Measurements from ENCODE around the gene SCN2B.

DNA sequence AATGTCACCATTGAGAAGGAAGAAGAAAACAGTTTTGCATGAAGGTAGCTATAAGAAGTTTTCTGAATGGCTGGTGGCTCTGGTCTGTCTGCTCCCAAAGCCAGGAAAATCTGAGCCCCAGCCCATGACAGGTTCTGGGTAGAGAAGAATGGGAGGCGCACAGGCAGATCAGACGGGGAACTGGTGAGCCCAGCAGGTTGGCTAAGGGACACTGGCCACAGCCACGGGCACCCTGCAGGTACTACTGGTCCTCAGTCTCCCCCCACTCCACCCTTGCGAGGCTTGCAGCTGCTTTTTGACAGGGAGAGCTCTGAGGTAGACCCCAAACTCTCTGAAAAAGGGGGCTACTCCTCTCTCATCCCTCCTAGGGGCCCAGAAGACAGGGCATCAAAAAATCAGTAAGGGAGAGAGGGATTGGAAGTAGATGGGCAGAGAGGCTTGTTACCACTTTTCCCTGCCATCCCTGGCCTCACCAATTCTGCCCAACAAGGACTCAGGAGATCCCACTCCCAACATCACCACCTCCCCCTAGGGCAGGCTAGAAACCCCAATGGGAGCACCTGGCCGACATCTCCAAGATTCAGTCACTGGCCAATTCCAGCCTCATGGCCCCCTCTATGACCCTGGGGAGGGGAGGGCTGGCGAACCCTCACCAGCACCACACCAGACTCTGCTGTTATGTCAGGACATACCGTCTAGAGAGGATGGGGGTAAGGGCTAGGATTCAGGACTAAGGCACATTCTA, 41.2 kb downstream of the SCN2B start:
- no peak for TF ChIP-seq CTCF (IDR thresholded peaks at IDR 0.05; ENCODE audit: poor library complexity, severe bottlenecking)
- TF ChIP-seq SMC3 (conservative IDR thresholded peaks at IDR 0.05; ENCODE audit: poor library complexity) = no peak
- TF ChIP-seq EZH2 (IDR thresholded peaks at IDR 0.05; ENCODE audit: borderline replicate concordance, insufficient read depth, low read length, poor library complexity, severe bottlenecking) = no peak
- TF ChIP-seq TAF1 (IDR thresholded peaks at IDR 0.05; ENCODE audit: low read depth) = no peak
- no peak for TF ChIP-seq POLR2AphosphoS5 (IDR thresholded peaks at IDR 0.05)
- no peak for TF ChIP-seq RAD21 (conservative IDR thresholded peaks at IDR 0.05)
- no peak for TF ChIP-seq EP300 (conservative IDR thresholded peaks at IDR 0.05; ENCODE audit: poor library complexity, severe bottlenecking)
- TF ChIP-seq, protein P1, sequence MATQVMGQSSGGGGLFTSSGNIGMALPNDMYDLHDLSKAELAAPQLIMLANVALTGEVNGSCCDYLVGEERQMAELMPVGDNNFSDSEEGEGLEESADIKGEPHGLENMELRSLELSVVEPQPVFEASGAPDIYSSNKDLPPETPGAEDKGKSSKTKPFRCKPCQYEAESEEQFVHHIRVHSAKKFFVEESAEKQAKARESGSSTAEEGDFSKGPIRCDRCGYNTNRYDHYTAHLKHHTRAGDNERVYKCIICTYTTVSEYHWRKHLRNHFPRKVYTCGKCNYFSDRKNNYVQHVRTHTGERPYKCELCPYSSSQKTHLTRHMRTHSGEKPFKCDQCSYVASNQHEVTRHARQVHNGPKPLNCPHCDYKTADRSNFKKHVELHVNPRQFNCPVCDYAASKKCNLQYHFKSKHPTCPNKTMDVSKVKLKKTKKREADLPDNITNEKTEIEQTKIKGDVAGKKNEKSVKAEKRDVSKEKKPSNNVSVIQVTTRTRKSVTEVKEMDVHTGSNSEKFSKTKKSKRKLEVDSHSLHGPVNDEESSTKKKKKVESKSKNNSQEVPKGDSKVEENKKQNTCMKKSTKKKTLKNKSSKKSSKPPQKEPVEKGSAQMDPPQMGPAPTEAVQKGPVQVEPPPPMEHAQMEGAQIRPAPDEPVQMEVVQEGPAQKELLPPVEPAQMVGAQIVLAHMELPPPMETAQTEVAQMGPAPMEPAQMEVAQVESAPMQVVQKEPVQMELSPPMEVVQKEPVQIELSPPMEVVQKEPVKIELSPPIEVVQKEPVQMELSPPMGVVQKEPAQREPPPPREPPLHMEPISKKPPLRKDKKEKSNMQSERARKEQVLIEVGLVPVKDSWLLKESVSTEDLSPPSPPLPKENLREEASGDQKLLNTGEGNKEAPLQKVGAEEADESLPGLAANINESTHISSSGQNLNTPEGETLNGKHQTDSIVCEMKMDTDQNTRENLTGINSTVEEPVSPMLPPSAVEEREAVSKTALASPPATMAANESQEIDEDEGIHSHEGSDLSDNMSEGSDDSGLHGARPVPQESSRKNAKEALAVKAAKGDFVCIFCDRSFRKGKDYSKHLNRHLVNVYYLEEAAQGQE (IDR thresholded peaks at IDR 0.05; ENCODE audit: borderline replicate concordance) = no peak

Measured in neural cell (in vitro differentiated cells).